ENCODE data around the gene ADAMTSL4.

Gene ADAMTSL4

DNA sequence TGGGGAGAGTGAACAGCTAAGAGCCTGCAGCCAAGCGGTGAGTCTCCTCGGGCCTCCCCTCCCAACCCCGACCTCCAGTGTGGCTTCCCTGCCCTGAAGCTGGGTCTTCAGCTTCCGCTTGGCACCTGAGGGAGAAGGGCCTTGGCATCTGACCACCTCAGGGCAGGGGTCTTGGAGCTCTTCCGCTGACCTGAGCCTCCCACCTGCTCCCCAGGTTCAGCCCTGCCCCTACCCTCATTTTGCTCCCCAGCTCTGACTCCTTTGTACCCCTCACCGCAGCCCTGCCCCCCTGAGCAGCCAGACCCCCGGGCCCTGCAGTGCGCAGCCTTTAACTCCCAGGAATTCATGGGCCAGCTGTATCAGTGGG is 4.9 kb downstream of the ADAMTSL4 start:
- in situ Hi-C loops (cut with MboI; ENCODE audit: low sequenced_read_pairs, unreplicated experiment) = no loop called here
- DNase-seq (ENCODE audit: low spot score) = no peak
- TF ChIP-seq, protein P1, sequence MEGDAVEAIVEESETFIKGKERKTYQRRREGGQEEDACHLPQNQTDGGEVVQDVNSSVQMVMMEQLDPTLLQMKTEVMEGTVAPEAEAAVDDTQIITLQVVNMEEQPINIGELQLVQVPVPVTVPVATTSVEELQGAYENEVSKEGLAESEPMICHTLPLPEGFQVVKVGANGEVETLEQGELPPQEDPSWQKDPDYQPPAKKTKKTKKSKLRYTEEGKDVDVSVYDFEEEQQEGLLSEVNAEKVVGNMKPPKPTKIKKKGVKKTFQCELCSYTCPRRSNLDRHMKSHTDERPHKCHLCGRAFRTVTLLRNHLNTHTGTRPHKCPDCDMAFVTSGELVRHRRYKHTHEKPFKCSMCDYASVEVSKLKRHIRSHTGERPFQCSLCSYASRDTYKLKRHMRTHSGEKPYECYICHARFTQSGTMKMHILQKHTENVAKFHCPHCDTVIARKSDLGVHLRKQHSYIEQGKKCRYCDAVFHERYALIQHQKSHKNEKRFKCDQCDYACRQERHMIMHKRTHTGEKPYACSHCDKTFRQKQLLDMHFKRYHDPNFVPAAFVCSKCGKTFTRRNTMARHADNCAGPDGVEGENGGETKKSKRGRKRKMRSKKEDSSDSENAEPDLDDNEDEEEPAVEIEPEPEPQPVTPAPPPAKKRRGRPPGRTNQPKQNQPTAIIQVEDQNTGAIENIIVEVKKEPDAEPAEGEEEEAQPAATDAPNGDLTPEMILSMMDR (IDR thresholded peaks at IDR 0.05; ENCODE audit: borderline replicate concordance, control extremely low read depth, extremely low read depth, insufficient read depth, missing control alignments) = no peak

DNA sequence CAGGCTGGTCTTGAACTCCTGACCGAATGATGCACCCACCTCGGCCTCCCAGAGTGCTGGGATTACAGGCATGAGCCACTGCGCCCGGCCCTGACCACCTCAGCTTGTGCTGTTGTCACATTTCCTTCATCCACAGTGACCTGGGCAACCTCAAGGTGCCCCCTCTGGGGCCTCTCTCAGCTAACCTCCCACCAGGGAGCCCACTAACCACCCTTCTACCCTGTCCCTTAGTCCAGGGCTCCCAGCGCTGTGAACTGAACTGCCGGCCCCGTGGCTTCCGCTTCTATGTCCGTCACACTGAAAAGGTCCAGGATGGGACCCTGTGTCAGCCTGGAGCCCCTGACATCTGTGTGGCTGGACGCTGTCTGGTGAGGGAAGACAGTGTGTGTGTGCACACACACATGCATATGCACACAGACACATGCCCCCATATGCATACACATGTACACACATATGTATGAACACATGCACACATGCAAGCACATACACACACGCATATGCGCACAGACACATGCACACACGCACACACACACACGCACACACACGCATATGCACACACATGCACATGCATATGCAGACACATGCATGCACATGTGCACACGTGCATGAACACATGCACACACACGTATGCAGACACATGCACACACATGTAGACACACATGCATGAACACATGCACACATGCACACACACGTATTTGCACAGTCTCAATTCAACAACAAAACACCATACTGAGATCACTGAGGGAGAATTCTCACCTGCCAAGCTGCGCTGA is 6.2 kb downstream of the ADAMTSL4 start:
- in situ Hi-C loops (cut with MboI; ENCODE audit: low sequenced_read_pairs, unreplicated experiment) = no loop called here
- TF ChIP-seq, protein P1 (IDR thresholded peaks at IDR 0.05; ENCODE audit: borderline replicate concordance, control extremely low read depth, extremely low read depth, insufficient read depth, missing control alignments) = no peak
- DNase-seq (ENCODE audit: low spot score) = no peak

DNA sequence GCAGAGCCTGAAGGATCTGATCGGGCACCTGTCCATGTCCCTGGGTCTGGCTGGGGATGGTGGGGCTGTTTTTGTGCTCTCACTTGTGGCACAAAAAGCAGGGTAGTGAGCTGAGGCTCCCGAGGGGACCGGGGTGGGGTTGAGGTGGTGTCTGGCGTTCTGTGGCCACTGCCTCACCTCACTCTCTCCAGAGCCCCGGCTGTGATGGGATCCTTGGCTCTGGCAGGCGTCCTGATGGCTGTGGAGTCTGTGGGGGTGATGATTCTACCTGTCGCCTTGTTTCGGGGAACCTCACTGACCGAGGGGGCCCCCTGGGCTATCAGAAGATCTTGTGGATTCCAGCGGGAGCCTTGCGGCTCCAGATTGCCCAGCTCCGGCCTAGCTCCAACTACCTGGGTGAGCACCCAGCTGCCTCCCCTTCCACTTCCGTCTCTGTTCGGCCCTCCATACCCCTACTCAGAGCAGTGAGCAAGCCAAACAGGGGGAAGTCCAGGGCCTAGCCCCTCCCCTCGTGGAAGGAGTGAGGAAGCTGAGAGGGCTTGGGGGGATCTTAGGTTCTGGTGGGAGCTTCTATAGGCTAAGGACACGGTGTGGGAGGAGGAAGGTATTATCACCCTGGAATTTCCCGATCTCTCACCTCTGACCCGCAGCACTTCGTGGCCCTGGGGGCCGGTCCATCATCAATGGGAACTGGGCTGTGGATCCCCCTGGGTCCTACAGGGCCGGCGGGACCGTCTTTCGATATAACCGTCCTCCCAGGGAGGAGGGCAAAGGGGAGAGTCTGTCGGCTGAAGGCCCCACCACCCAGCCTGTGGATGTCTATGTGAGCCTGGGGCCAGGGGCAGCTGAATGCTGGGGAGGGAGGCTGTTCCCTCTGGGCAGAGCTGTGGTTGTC is 7.0 kb downstream of the ADAMTSL4 start:
- TF ChIP-seq, protein P1 (IDR thresholded peaks at IDR 0.05; ENCODE audit: borderline replicate concordance, control extremely low read depth, extremely low read depth, insufficient read depth, missing control alignments) = no peak
- in situ Hi-C loops (cut with MboI; ENCODE audit: low sequenced_read_pairs, unreplicated experiment) = no loop called here
- no peak for DNase-seq (ENCODE audit: low spot score)

- in situ Hi-C loops (cut with MboI; ENCODE audit: low sequenced_read_pairs, unreplicated experiment) = no loop called here
- no peak for DNase-seq (ENCODE audit: low spot score)
- TF ChIP-seq, protein P1 (IDR thresholded peaks at IDR 0.05; ENCODE audit: borderline replicate concordance, control extremely low read depth, extremely low read depth, insufficient read depth, missing control alignments) = no peak
These were observed 7.9 kb downstream of the ADAMTSL4 start for GRCh38 chr1:150557065-150557600.

- DNase-seq (ENCODE audit: low spot score) = no peak
- in situ Hi-C loops (cut with MboI; ENCODE audit: low sequenced_read_pairs, unreplicated experiment) = no loop called here
- TF ChIP-seq, protein P1 (IDR thresholded peaks at IDR 0.05; ENCODE audit: borderline replicate concordance, control extremely low read depth, extremely low read depth, insufficient read depth, missing control alignments) = no peak
These were observed 8.6 kb downstream of the ADAMTSL4 start for GRCh38 chr1:150557813-150558212.

DNA sequence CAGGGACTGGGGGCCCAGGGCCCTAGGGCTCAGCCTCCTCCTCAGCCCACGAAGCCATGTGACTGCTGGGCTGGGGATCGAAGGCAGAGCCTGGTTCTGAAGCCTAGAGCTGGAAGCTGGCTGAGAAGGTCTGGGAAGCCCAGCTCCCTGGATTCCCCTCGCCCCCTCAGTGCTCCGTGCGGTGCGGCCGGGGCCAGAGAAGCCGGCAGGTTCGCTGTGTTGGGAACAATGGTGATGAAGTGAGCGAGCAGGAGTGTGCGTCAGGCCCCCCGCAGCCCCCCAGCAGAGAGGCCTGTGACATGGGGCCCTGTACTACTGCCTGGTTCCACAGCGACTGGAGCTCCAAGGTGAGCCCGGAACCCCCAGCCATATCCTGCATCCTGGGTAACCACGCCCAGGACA is 9.1 kb downstream of the ADAMTSL4 start:
- TF ChIP-seq, protein P1 (IDR thresholded peaks at IDR 0.05; ENCODE audit: borderline replicate concordance, control extremely low read depth, extremely low read depth, insufficient read depth, missing control alignments) = no peak
- DNase-seq (ENCODE audit: low spot score) = no peak
- in situ Hi-C loops (cut with MboI; ENCODE audit: low sequenced_read_pairs, unreplicated experiment) = no loop called here
